Activated CD8-positive, alpha-beta memory T cell treated with anti-CD3 and anti-CD28 coated beads, Interleukin-2, amount 50 U/mL, for 24 hours (primary cell): ENCODE measurements around the gene ARHGEF38.

Experiments used
- DNase-seq: peaks from one replicate; pipeline ENCODE4 v3.0.0-alpha.2; 2020; ENCODE audit errors: extremely low read depth

The ARHGEF38 gene

GRCh38 chr4:105551965-105552746 lies at the start of gene ARHGEF38:
Gene ARHGEF38 (plus strand): TSS chr4:105552620. CDS start chr4:105552766, 146 bp downstream.
- no peak for DNase-seq

- DNase-seq: no peak
Observed at GRCh38 chr4:105503484-105503883, 48.9 kb upstream of the ARHGEF38 start.

- no peak for DNase-seq
Observed at GRCh38 chr4:105504744-105505143, 47.7 kb upstream of the ARHGEF38 start.

- no peak for DNase-seq
Observed at GRCh38 chr4:105509291-105509690, 43.1 kb upstream of the ARHGEF38 start.

- DNase-seq: no peak
Observed at GRCh38 chr4:105509714-105510113, 42.7 kb upstream of the ARHGEF38 start.

GRCh38 chr4:105510245-105510644 lies 42.2 kb upstream of the ARHGEF38 start:
- DNase-seq: no peak

- DNase-seq: no peak
Observed at GRCh38 chr4:105520819-105521790, 31.3 kb upstream of the ARHGEF38 start.

- no peak for DNase-seq
Observed at GRCh38 chr4:105526656-105527055, 25.8 kb upstream of the ARHGEF38 start.

GRCh38 chr4:105527081-105527480 lies 25.3 kb upstream of the ARHGEF38 start:
- DNase-seq: no peak

GRCh38 chr4:105536601-105537000 lies 15.8 kb upstream of the ARHGEF38 start:
- no peak for DNase-seq

- DNase-seq: no peak
Observed at GRCh38 chr4:105541420-105541819, 11.0 kb upstream of the ARHGEF38 start.

GRCh38 chr4:105542039-105542438 lies 10.4 kb upstream of the ARHGEF38 start:
- DNase-seq: no peak

GRCh38 chr4:105543346-105543745 lies 9.1 kb upstream of the ARHGEF38 start:
- no peak for DNase-seq

- no peak for DNase-seq
Observed at GRCh38 chr4:105543881-105544280, 8.5 kb upstream of the ARHGEF38 start.

- DNase-seq: no peak
Observed at GRCh38 chr4:105544520-105545286, 7.7 kb upstream of the ARHGEF38 start.

GRCh38 chr4:105546086-105546485 lies 6.3 kb upstream of the ARHGEF38 start:
- no peak for DNase-seq

GRCh38 chr4:105547769-105548168 lies 4.7 kb upstream of the ARHGEF38 start:
- DNase-seq: no peak

- DNase-seq: no peak
Observed at GRCh38 chr4:105548483-105548882, 3.9 kb upstream of the ARHGEF38 start.

GRCh38 chr4:105550641-105551040 lies 1.8 kb upstream of the ARHGEF38 start:
- DNase-seq: no peak

GRCh38 chr4:105555409-105555808 lies 3.0 kb downstream of the ARHGEF38 start:
- no peak for DNase-seq

GRCh38 chr4:105556206-105556605 lies 3.8 kb downstream of the ARHGEF38 start:
- no peak for DNase-seq

GRCh38 chr4:105558277-105558676 lies 5.9 kb downstream of the ARHGEF38 start:
- DNase-seq: no peak
